Testis (tissue), 5 donors: ENCODE data around the gene BNC2. TPM values are rescaled to one million over a fixed set of nuclear protein-coding genes. Genes with fewer than 3 reads are reported as not detected.
"Not testable (repeated sequence)": the region's sequence is repeated elsewhere in the genome, so short reads cannot be mapped to it uniquely, and the experiment has no call there.

ENCODE experiments used
- DNase-seq: peaks from one replicate; pipeline ENCODE4 v3.0.0-alpha.2; 2019
- H3K27ac ChIP-seq, 2 donors: fragments of 200-600 bp; sonication (generic); one replicate each; pipeline ENCODE4 v1.5.1; 2019
- H3K27me3 ChIP-seq: fragments of 200-600 bp; sonication (generic); one replicate; pipeline ENCODE4 v1.5.1; 2019
- H3K36me3 ChIP-seq: fragments of 200-600 bp; sonication (generic); one replicate; pipeline ENCODE4 v1.5.1; 2017; ENCODE audit warnings: low read depth; ENCODE audit errors: missing control alignments
- H3K4me1 ChIP-seq: fragments of 200-600 bp; sonication (generic); one replicate; pipeline ENCODE4 v1.5.1; 2019
- H3K4me3 ChIP-seq, 2 donors: fragments of 200-600 bp; sonication (generic); one replicate each; pipeline ENCODE4 v1.5.1; 2017 to 2019
- H3K9me3 ChIP-seq: fragments of 200-600 bp; sonication (generic); one replicate; pipeline ENCODE4 v1.5.1; 2017
- CTCF ChIP-seq, 3 experiments: fragments of 450-650 bp in 2 of 3; fragments of 200-600 bp in 1 of 3; sonication (generic) in 1 of 3; IDR thresholded peaks; one replicate each; pipeline ENCODE4 v1.5.1; 2016 to 2019; ENCODE audit warnings: antibody characterized with exemption in 3 of 3, mild to moderate bottlenecking in 2 of 3, moderate library complexity in 1 of 3
- POLR2A ChIP-seq: fragments of 450-650 bp; IDR thresholded peaks from one replicate; pipeline ENCODE4 v1.6.1; 2017; ENCODE audit warnings: antibody characterized with exemption, mild to moderate bottlenecking, moderate library complexity
- WGBS, 2 donors: methylation state at CpG; one replicate each; pipeline ENCODE4 v1.1.5; 2018; 5-methylcytosine and 5-hydroxymethylcytosine counted together
- intact Hi-C: fragments of 100-400 bp; cut with DNase I; formaldehyde crosslinking; loops from one replicate; pipeline ENCODE4 v1.15.1; 2023; ENCODE audit warnings: low total_unique reads
- long read RNA-seq, 2 donors: transcript quantifications; one replicate each; lab custom pipeline, GENCODE V29; 2026
- polyA plus RNA-seq: library from polyadenylated mRNA; stranded (reverse); fragments of 350-450 nt; fragmentation: Illumina TruSeq; extraction: RNeasy Lipid Tissue Mini Kit (QIAGEN cat#74804); gene quantifications from one replicate; pipeline ENCODE4 v1.2.3, GENCODE V29; 2014; ENCODE audit warnings: low read depth, low replicate concordance; ENCODE audit not compliant: insufficient read depth
- total RNA-seq, 2 donors: library from RNA; depleted of rRNA; stranded (reverse); fragments of >200 nt; gene quantifications; one replicate each; pipeline ENCODE4 v1.2.3, GENCODE V29; 2016

The BNC2 gene
- total RNA-seq (10 to 100 TPM; 32.0 to 35.2 TPM), polyA plus RNA-seq (14.6 TPM)
- long read RNA-seq, donor 1, partial matches to known transcripts, result 6 of 9 reads
- long read RNA-seq, donor 1, other reads (novel, unspliced or antisense), result 0 of 9 reads
- long read RNA-seq, donor 2, result 0 reads

GRCh38 chr9:16870596-16871335, at the start of gene BNC2:
Gene BNC2 (minus strand): TSS chr9:16870670. CDS start chr9:16870648, 22 bp downstream.
- Histone ChIP-seq H3K27me3 (no peaks in the 10 kb centered on the region), H3K36me3 (no peaks in the 10 kb centered on the region), H3K27ac (peak within 1 kb of the TSS; percentile 95 to 99), H3K4me1 (no peaks in the 10 kb centered on the region), H3K4me3 (peak within 1 kb of the TSS; percentile 75 to 88), H3K9me3 (no peaks in the 10 kb centered on the region)
- peak; percentile 57 for DNase-seq
- WGBS, 2 donors, result 0 to 2% methylated on average over 54 to 58 of the region's 58 CpGs
- no peak for TF ChIP-seq CTCF (IDR thresholded peaks at IDR 0.05)
- no peak for TF ChIP-seq POLR2A
- intact Hi-C loops, result no loop called here

GRCh38 chr9:16918920-16919319, 48.5 kb upstream of the BNC2 start:
- intact Hi-C loops, result no loop called here
- Histone ChIP-seq H3K9me3 (no peaks in the 10 kb centered on the region), H3K27ac (no peak overlapping the region), H3K4me3 (no peak overlapping the region), H3K4me1 (no peaks in the 10 kb centered on the region), H3K27me3 (no peaks in the 10 kb centered on the region), H3K36me3 (no peaks in the 10 kb centered on the region)
- 73 to 76% methylated on average over 4 of the region's 4 CpGs for WGBS, 2 donors
- no peak for DNase-seq
- TF ChIP-seq POLR2A (no peak), CTCF (IDR thresholded peaks at IDR 0.05) (no peak)

- Histone ChIP-seq H3K27me3 (no peaks in the 10 kb centered on the region), H3K36me3 (no peaks in the 10 kb centered on the region), H3K27ac (no peak overlapping the region), H3K4me1 (no peaks in the 10 kb centered on the region), H3K9me3 (no peaks in the 10 kb centered on the region), H3K4me3 (no peak overlapping the region)
- whole genome bisulfite sequencing, 2 donors, result 73 to 79% methylated on average over 4 to 6 of the region's 6 CpGs
- TF ChIP-seq POLR2A, result no peak
- intact Hi-C loops, result no loop called here
- no peak for DNase-seq
Measured at GRCh38 chr9:16915126-16915831, 44.8 kb upstream of the BNC2 start.

- H3K4me1 ChIP-seq, result no peaks in the 10 kb centered on the region
- TF ChIP-seq POLR2A, result no peak
- TF ChIP-seq CTCF (IDR thresholded peaks at IDR 0.05), result no peak
- H3K27me3 ChIP-seq, result no peaks in the 10 kb centered on the region
- WGBS, 2 donors, result 47 to 55% methylated on average over 2 of the region's 2 CpGs
- H3K4me3 ChIP-seq, result no peak overlapping the region
- H3K27ac ChIP-seq, result no peak overlapping the region
- no peaks in the 10 kb centered on the region for H3K36me3 ChIP-seq
- intact Hi-C loops, result no loop called here
- H3K9me3 ChIP-seq, result no peaks in the 10 kb centered on the region
- DNase-seq, result no peak
Measured at GRCh38 chr9:16912197-16912596, 41.7 kb upstream of the BNC2 start.

- DNase-seq, H3K4me1 ChIP-seq, H3K36me3 ChIP-seq, H3K9me3 ChIP-seq, H3K27ac ChIP-seq, intact Hi-C loops, H3K4me3 ChIP-seq, H3K27me3 ChIP-seq: not testable (repeated sequence)
Measured at GRCh38 chr9:16908206-16908605, 37.7 kb upstream of the BNC2 start.
